SK-N-SH (cell line): ENCODE measurements around the gene EPB41L4A. TPM values are rescaled to one million over a fixed set of nuclear protein-coding genes. Genes with fewer than 3 reads are reported as not detected.

ENCODE experiments used
- CTCF ChIA-PET: fragments of 300-600, 350-600 bp; formaldehyde crosslinking; extraction: SDS; loops from one replicate; lab custom pipeline; 2021; lab: Yijun Ruan, JAX
- POLR2A ChIA-PET: fragments of 350-600 bp; sonication (Branson Sonifier 250); formaldehyde crosslinking; extraction: SDS; loops from one replicate; lab custom pipeline; 2020; ENCODE audit warnings: antibody characterized with exemption, inconsistent platforms; lab: Yijun Ruan, JAX
- DNase-seq: peaks from one replicate; pipeline ENCODE4 v3.0.0; 2012
- H2AFZ ChIP-seq: fragments of 200-600 bp; sonication (generic); 2 replicates; pipeline ENCODE4 v1.8.1; 2016; ENCODE audit warnings: antibody characterized with exemption, mild to moderate bottlenecking, low read depth
- H3F3A ChIP-seq: fragments of 200-600 bp; sonication (generic); replicated peaks from 2 replicates; pipeline ENCODE3; 2016; ENCODE audit warnings: antibody characterized with exemption, mild to moderate bottlenecking; ENCODE audit not compliant: insufficient read depth
- H3K27ac ChIP-seq, 2 experiments: fragments of 200-500 bp in 1 of 2; fragments of 200-600 bp in 1 of 2; sonication (Bioruptor generic) in 1 of 2; sonication (generic), shearing (Covaris generic) in 1 of 2; 2 replicates each; pipeline versions ENCODE4 v1.5.1 to v1.6.1; 2014 to 2016; ENCODE audit warnings: low read depth in 2 of 2, inconsistent platforms in 1 of 2, low read length in 1 of 2, mild to moderate bottlenecking in 1 of 2, mixed read lengths in 1 of 2
- H3K27me3 ChIP-seq: fragments of 200-600 bp; sonication (generic), shearing (Covaris generic); 2 replicates; pipeline ENCODE4 v1.6.1; 2016; ENCODE audit warnings: mixed run types; ENCODE audit not compliant: insufficient read depth
- H3K36me3 ChIP-seq, 2 experiments: fragments of 200-500 bp in 1 of 2; fragments of 200-600 bp in 1 of 2; sonication (Bioruptor generic) in 1 of 2; sonication (generic) in 1 of 2; replicated peaks in 1 of 2; 2 replicates each; pipeline versions ENCODE3 to v1.5.1; 2014 to 2016; ENCODE audit warnings: low read length in 1 of 2, mild to moderate bottlenecking in 1 of 2; ENCODE audit not compliant: insufficient read depth in 2 of 2, control insufficient read depth in 1 of 2
- H3K4me1 ChIP-seq, 2 experiments: fragments of 200-500 bp in 1 of 2; fragments of 200-600 bp in 1 of 2; sonication (Bioruptor generic) in 1 of 2; sonication (generic), shearing (Covaris generic) in 1 of 2; 2 replicates each; pipeline versions ENCODE4 v1.5.1 to v1.6.1; 2014 to 2016; ENCODE audit warnings: low read depth in 1 of 2, low read length in 1 of 2, mixed run types in 1 of 2; ENCODE audit not compliant: insufficient read depth in 2 of 2, control insufficient read depth in 1 of 2
- H3K4me2 ChIP-seq: fragments of 200-600 bp; sonication (generic), shearing (Covaris generic); 2 replicates; pipeline ENCODE4 v1.6.1; 2017; ENCODE audit warnings: mixed run types
- H3K4me3 ChIP-seq, 2 experiments: fragments of 200-500 bp in 1 of 2; fragments of 200-600 bp in 1 of 2; sonication (Bioruptor generic) in 1 of 2; sonication (generic), shearing (Covaris generic) in 1 of 2; 2 replicates each; pipeline versions ENCODE4 v1.5.1 to v1.8.1; 2014 to 2016; ENCODE audit warnings: low read depth in 2 of 2, inconsistent platforms in 1 of 2, low read length in 1 of 2, mild to moderate bottlenecking in 1 of 2, mixed read lengths in 1 of 2, moderate library complexity in 1 of 2
- H3K79me2 ChIP-seq: fragments of 200-600 bp; sonication (generic); 2 replicates; pipeline ENCODE4 v1.8.1; 2017; ENCODE audit warnings: mild to moderate bottlenecking; ENCODE audit not compliant: insufficient read depth
- H3K9ac ChIP-seq: fragments of 200-600 bp; sonication (generic); 2 replicates; pipeline ENCODE4 v1.6.1; 2017; ENCODE audit warnings: mixed run types
- H3K9me2 ChIP-seq: fragments of 200-600 bp; sonication (generic); 2 replicates; pipeline ENCODE4 v1.6.1; 2017; ENCODE audit warnings: mixed run types
- H3K9me3 ChIP-seq: fragments of 200-600 bp; sonication (generic); 2 replicates; pipeline ENCODE4 v1.6.1; 2017; ENCODE audit warnings: mixed run types, mild to moderate bottlenecking, moderate library complexity
- H4K20me1 ChIP-seq: fragments of 200-600 bp; sonication (generic); 2 replicates; pipeline ENCODE4 v1.6.1; 2017; ENCODE audit warnings: mild to moderate bottlenecking, mixed run types; ENCODE audit not compliant: insufficient read depth
- CHD2 ChIP-seq: fragments of 150-350 bp; IDR thresholded peaks from 2 replicates; pipeline ENCODE4 v1.6.1; 2018; ENCODE audit warnings: low read length; ENCODE audit not compliant: partially characterized antibody
- EP300 ChIP-seq, 2 experiments: IDR thresholded peaks; 2 replicates each; pipeline versions ENCODE4 v1.4.0 to v1.6.1; 2012; ENCODE audit warnings: borderline replicate concordance in 1 of 2, low read depth in 1 of 2, low read length in 1 of 2
- EZH2phosphoT487 ChIP-seq: fragments of 200-600 bp; sonication (generic); IDR thresholded peaks from 2 replicates; pipeline ENCODE4 v1.6.1; 2017; ENCODE audit warnings: low read depth, mixed run types, mild to moderate bottlenecking, antibody characterized with exemption, moderate library complexity, borderline replicate concordance
- FOSL2 ChIP-seq: IDR thresholded peaks from 2 replicates; pipeline ENCODE4 v1.4.0; 2012; ENCODE audit warnings: low read depth, mild to moderate bottlenecking, moderate library complexity, borderline replicate concordance
- FOXJ3 ChIP-seq: sonication (generic); formaldehyde crosslinking; IDR thresholded peaks from 2 replicates; pipeline ENCODE4 v1.5.1; 2020; ENCODE audit warnings: mild to moderate bottlenecking, missing genetic modification reagents
- IRF3 ChIP-seq: fragments of 150-350 bp; IDR thresholded peaks from 2 replicates; pipeline ENCODE4 v1.6.1; 2016; ENCODE audit warnings: mild to moderate bottlenecking, low read depth, low read length
- MXI1 ChIP-seq: IDR thresholded peaks from 2 replicates; pipeline ENCODE4 v1.6.1; 2012; ENCODE audit warnings: mild to moderate bottlenecking, low read depth, low read length, improper control_type of control experiment
- NRF1 ChIP-seq: IDR thresholded peaks from 2 replicates; pipeline ENCODE4 v1.6.1; 2012; ENCODE audit warnings: low read depth, mild to moderate bottlenecking, low read length
- REST ChIP-seq: IDR thresholded peaks from 2 replicates; pipeline ENCODE4 v1.6.1; 2012; ENCODE audit warnings: mild to moderate bottlenecking, low read depth, low read length, moderate library complexity
- RFX5 ChIP-seq: IDR thresholded peaks from 2 replicates; pipeline ENCODE4 v1.6.1; 2012; ENCODE audit warnings: mild to moderate bottlenecking, improper control_type of control experiment, low read length
- SMC3 ChIP-seq: IDR thresholded peaks from 2 replicates; pipeline ENCODE4 v1.6.1; 2012; ENCODE audit warnings: low read depth, low read length, improper control_type of control experiment
- TEAD4 ChIP-seq: IDR thresholded peaks from 2 replicates; pipeline ENCODE4 v1.4.0; 2012; ENCODE audit warnings: mild to moderate bottlenecking, borderline replicate concordance; ENCODE audit not compliant: insufficient read depth
- USF2 ChIP-seq: fragments of 150-350 bp; IDR thresholded peaks from 2 replicates; pipeline ENCODE4 v1.6.1; 2017; ENCODE audit warnings: antibody characterized with exemption, low read length, low read depth, borderline replicate concordance
- WGBS: methylation state at CpG from one replicate; pipeline ENCODE4 v1.1.6; 2017; ENCODE audit warnings: low lambda C conversion rate; 5-methylcytosine and 5-hydroxymethylcytosine counted together
- polyA plus RNA-seq, 3 experiments: library from polyadenylated mRNA; depleted of rRNA; stranded (reverse); fragments of >200 nt; gene quantifications; 2 replicates each; pipeline ENCODE4 v1.2.3, GENCODE V29; 2012
- TF ChIP-seq, protein P1 (sequence below): IDR thresholded peaks from 2 replicates; pipeline ENCODE4 v1.4.0; 2012; ENCODE audit warnings: low read depth, borderline replicate concordance
- TF ChIP-seq, protein P2 (sequence below): IDR thresholded peaks from 2 replicates; pipeline ENCODE4; 2012

The EPB41L4A gene
- polyA plus RNA-seq, 1 of the 3 experiments (the other 2 are of a cell fraction): 0.07 TPM

- no peaks in the 10 kb centered on the region for H3K9me2 ChIP-seq
- H3K27ac ChIP-seq: no peak overlapping the region
- H2AFZ ChIP-seq: no peak overlapping the region
- no peak for TF ChIP-seq CHD2
- TF ChIP-seq TEAD4: no peak
- no peak for TF ChIP-seq REST
- no peak for TF ChIP-seq EP300 (IDR thresholded peaks at IDR 0.05; ENCODE audit: borderline replicate concordance in 1 of 2, low read depth in 1 of 2, low read length in 1 of 2)
- TF ChIP-seq USF2: no peak
- no peak for TF ChIP-seq RFX5
- TF ChIP-seq, protein P1, sequence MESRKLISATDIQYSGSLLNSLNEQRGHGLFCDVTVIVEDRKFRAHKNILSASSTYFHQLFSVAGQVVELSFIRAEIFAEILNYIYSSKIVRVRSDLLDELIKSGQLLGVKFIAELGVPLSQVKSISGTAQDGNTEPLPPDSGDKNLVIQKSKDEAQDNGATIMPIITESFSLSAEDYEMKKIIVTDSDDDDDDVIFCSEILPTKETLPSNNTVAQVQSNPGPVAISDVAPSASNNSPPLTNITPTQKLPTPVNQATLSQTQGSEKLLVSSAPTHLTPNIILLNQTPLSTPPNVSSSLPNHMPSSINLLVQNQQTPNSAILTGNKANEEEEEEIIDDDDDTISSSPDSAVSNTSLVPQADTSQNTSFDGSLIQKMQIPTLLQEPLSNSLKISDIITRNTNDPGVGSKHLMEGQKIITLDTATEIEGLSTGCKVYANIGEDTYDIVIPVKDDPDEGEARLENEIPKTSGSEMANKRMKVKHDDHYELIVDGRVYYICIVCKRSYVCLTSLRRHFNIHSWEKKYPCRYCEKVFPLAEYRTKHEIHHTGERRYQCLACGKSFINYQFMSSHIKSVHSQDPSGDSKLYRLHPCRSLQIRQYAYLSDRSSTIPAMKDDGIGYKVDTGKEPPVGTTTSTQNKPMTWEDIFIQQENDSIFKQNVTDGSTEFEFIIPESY: no peak
- no peak overlapping the region for H3K4me2 ChIP-seq
- no peaks in the 10 kb centered on the region for H3F3A ChIP-seq
- H3K4me1 ChIP-seq: no peaks in the 10 kb centered on the region
- H3K27me3 ChIP-seq: peaks cover 4% of the 10 kb centered on the region; the same call in 1 of the 2 replicates
- H3K9me3 ChIP-seq: no peaks in the 10 kb centered on the region
- ChIA-PET POLR2A (no interaction called here), CTCF (interaction anchor here (1.0 to 1.3 kb wide), 3 partner anchors 17 to 229 kb away, joined by 3 to 7 read pairs (median 5); no protein-coding TSS in a partner anchor)
- H3K79me2 ChIP-seq: no peaks in the 10 kb centered on the region
- no peak overlapping the region for H3K4me3 ChIP-seq
- H4K20me1 ChIP-seq: no peaks in the 10 kb centered on the region
- 77% methylated on average over 4 of the region's 4 CpGs for WGBS
- no peak overlapping the region for H3K9ac ChIP-seq
- no peaks in the 10 kb centered on the region for H3K36me3 ChIP-seq
- no peak for DNase-seq
These were observed 227.0 kb downstream of the EPB41L4A start for GRCh38 chr5:112192072-112192471.

GRCh38 chr5:112189391-112189790 is 229.7 kb downstream of the EPB41L4A start:
- Histone ChIP-seq H3K79me2 (no peaks in the 10 kb centered on the region), H3K4me3 (no peak overlapping the region), H3K9me2 (no peaks in the 10 kb centered on the region), H3K9me3 (no peaks in the 10 kb centered on the region), H2AFZ (no peak overlapping the region), H3K27me3 (peaks cover 4% of the 10 kb centered on the region; the same call in 1 of the 2 replicates), H3F3A (no peaks in the 10 kb centered on the region), H4K20me1 (no peaks in the 10 kb centered on the region), H3K4me2 (no peak overlapping the region), H3K9ac (no peak overlapping the region), H3K36me3 (no peaks in the 10 kb centered on the region), H3K4me1 (no peaks in the 10 kb centered on the region), H3K27ac (no peak overlapping the region)
- WGBS: 30% methylated on average over 4 of the region's 4 CpGs
- DNase-seq: no peak
- ChIA-PET POLR2A (no interaction called here), CTCF (interaction anchor here (0.7 to 1.3 kb wide), 4 partner anchors 9 to 231 kb away, joined by 3 to 6 read pairs (median 4); no protein-coding TSS in a partner anchor)
- no peak for TF ChIP-seq MXI1
- TF ChIP-seq, protein P2, sequence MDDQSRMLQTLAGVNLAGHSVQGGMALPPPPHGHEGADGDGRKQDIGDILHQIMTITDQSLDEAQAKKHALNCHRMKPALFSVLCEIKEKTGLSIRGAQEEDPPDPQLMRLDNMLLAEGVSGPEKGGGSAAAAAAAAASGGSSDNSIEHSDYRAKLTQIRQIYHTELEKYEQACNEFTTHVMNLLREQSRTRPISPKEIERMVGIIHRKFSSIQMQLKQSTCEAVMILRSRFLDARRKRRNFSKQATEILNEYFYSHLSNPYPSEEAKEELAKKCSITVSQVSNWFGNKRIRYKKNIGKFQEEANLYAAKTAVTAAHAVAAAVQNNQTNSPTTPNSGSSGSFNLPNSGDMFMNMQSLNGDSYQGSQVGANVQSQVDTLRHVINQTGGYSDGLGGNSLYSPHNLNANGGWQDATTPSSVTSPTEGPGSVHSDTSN: no peak
- TF ChIP-seq FOSL2: no peak
- no peak for TF ChIP-seq IRF3
- no peak for TF ChIP-seq NRF1
- TF ChIP-seq TEAD4: no peak
- TF ChIP-seq EZH2phosphoT487: no peak
- TF ChIP-seq, protein P1: no peak
- TF ChIP-seq FOXJ3 (CRISPR knock-in tag): no peak
- TF ChIP-seq SMC3: no peak
